Measurements from ENCODE around the gene RPS19. TPM values are rescaled to one million over a fixed set of nuclear protein-coding genes. Genes with fewer than 3 reads are reported as not detected.
A peak's percentile ranks its signal among the peaks of the same experiment; 100 is the strongest.

RPS19 gene
- polyA plus RNA-seq, 1 donor (not counting 4 experiments of a cell fraction or from before 2014, with no cell fraction given), result 2,290 TPM

- H3K27me3 ChIP-seq (ENCODE audit: control insufficient read depth, extremely low read depth, insufficient read depth, low read length), result peaks cover 79% of the 10 kb centered on the region
These were observed 58.7 kb downstream of the RPS19 start for GRCh38 chr19:41918653-41919244.

DNA sequence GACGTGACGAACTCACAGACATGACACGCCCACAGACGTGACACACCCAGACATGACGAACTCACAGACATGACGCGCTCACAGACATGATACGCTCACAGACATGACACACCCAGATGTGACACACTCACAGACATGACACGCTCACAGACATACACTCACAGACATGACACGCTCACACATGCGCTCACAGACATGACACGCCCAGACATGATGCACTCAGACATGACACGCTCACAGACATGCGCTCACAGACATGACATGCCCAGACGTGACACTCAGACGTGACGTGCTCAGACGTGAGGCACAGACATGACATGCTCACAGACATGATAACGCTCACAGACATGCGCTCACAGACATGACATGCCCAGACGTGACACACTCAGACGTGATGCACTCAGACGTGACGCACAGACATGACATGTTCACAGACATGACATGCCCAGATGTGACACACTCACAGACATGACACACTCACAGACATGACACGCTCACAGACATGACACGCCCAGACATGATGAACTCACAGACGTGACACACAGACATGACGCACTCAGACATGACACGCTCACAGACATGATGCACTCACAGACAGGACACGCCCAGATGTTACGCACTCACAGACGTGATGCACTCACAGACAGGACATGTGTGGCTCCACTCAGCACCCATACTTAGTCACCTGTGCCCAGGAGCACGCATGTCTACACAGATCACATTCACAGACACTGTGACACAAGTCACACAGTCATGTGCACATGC, 60.1 kb downstream of the RPS19 start:
- H3K9me3 ChIP-seq (ENCODE audit: control insufficient read depth, low read depth, low read length), result peaks cover 8% of the 10 kb centered on the region
- no peak overlapping the region for H3K4me3 ChIP-seq (ENCODE audit: control insufficient read depth in 2 of 3, extremely low read depth in 1 of 3, insufficient read depth in 2 of 3, low read depth in 1 of 3, low read length in 3 of 3)
- H3K79me2 ChIP-seq (ENCODE audit: control insufficient read depth, insufficient read depth, low read length), result no peaks in the 10 kb centered on the region
- DNase-seq (ENCODE audit: low read depth, low spot score), result peak; percentile 99
- no peaks in the 10 kb centered on the region for H3K4me1 ChIP-seq (ENCODE audit: control insufficient read depth, extremely low read depth, insufficient read depth, low read length)
- peaks cover 6% of the 10 kb centered on the region for H4K20me1 ChIP-seq (ENCODE audit: control insufficient read depth, extremely low read depth, insufficient read depth, low read length)
- no peak overlapping the region for H3K27ac ChIP-seq (ENCODE audit: control insufficient read depth, insufficient read depth, low read length)
- no peak overlapping the region for H3K9ac ChIP-seq (ENCODE audit: control insufficient read depth, extremely low read depth, insufficient read depth, low read length)
- FAIRE-seq, result peak; percentile 44
- dilution Hi-C loops (cut with MboI; ENCODE audit: extremely low pct_ligation_motif_present, low sequenced_read_pairs), result no loop called here
- no peaks in the 10 kb centered on the region for H3K36me3 ChIP-seq (ENCODE audit: control insufficient read depth in 2 of 2, extremely low read depth in 1 of 2, insufficient read depth in 2 of 2, low read length in 2 of 2)
- H3K27me3 ChIP-seq (ENCODE audit: control insufficient read depth, extremely low read depth, insufficient read depth, low read length), result peaks cover 80% of the 10 kb centered on the region
- no peaks in the 10 kb centered on the region for H3K9me1 ChIP-seq (ENCODE audit: control insufficient read depth, extremely low read depth, insufficient read depth, low read length)
- no peak overlapping the region for H3K4me2 ChIP-seq (ENCODE audit: control insufficient read depth, extremely low read depth, insufficient read depth, low read depth, low read length)
- H2AFZ ChIP-seq (ENCODE audit: control insufficient read depth, low read length), result no peak overlapping the region
- TF ChIP-seq EZH2 (IDR thresholded peaks at IDR 0.05; ENCODE audit: low read length), result no peak
- TF ChIP-seq, protein P1, sequence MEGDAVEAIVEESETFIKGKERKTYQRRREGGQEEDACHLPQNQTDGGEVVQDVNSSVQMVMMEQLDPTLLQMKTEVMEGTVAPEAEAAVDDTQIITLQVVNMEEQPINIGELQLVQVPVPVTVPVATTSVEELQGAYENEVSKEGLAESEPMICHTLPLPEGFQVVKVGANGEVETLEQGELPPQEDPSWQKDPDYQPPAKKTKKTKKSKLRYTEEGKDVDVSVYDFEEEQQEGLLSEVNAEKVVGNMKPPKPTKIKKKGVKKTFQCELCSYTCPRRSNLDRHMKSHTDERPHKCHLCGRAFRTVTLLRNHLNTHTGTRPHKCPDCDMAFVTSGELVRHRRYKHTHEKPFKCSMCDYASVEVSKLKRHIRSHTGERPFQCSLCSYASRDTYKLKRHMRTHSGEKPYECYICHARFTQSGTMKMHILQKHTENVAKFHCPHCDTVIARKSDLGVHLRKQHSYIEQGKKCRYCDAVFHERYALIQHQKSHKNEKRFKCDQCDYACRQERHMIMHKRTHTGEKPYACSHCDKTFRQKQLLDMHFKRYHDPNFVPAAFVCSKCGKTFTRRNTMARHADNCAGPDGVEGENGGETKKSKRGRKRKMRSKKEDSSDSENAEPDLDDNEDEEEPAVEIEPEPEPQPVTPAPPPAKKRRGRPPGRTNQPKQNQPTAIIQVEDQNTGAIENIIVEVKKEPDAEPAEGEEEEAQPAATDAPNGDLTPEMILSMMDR (optimal IDR thresholded peaks at IDR 0.05 in 1 of 3, IDR thresholded peaks at IDR 0.05 in 1 of 3, conservative IDR thresholded peaks at IDR 0.05 in 1 of 3; ENCODE audit: extremely low read depth in 1 of 3, insufficient read depth in 2 of 3, low read length in 3 of 3), result no peak

More at GRCh38 chr19:41918653-41919244, 58.7 kb downstream of the RPS19 start:
- Histone ChIP-seq H3K9me1 (ENCODE audit: control insufficient read depth, extremely low read depth, insufficient read depth, low read length) (no peaks in the 10 kb centered on the region), H3K27ac (ENCODE audit: control insufficient read depth, insufficient read depth, low read length) (no peak overlapping the region), H3K79me2 (ENCODE audit: control insufficient read depth, insufficient read depth, low read length) (no peaks in the 10 kb centered on the region), H2AFZ (ENCODE audit: control insufficient read depth, low read length) (no peak overlapping the region), H3K36me3 (ENCODE audit: control insufficient read depth in 2 of 2, extremely low read depth in 1 of 2, insufficient read depth in 2 of 2, low read length in 2 of 2) (no peaks in the 10 kb centered on the region), H3K4me1 (ENCODE audit: control insufficient read depth, extremely low read depth, insufficient read depth, low read length) (no peaks in the 10 kb centered on the region), H4K20me1 (ENCODE audit: control insufficient read depth, extremely low read depth, insufficient read depth, low read length) (no peaks in the 10 kb centered on the region), H3K9ac (ENCODE audit: control insufficient read depth, extremely low read depth, insufficient read depth, low read length) (no peak overlapping the region), H3K4me3 (ENCODE audit: control insufficient read depth in 2 of 3, extremely low read depth in 1 of 3, insufficient read depth in 2 of 3, low read depth in 1 of 3, low read length in 3 of 3) (no peak overlapping the region), H3K9me3 (ENCODE audit: control insufficient read depth, low read depth, low read length) (peaks cover 8% of the 10 kb centered on the region), H3K4me2 (ENCODE audit: control insufficient read depth, extremely low read depth, insufficient read depth, low read depth, low read length) (no peak overlapping the region)
- peak; percentile 60 for DNase-seq (ENCODE audit: low read depth, low spot score)
- TF ChIP-seq, protein P1 (optimal IDR thresholded peaks at IDR 0.05 in 1 of 3, IDR thresholded peaks at IDR 0.05 in 1 of 3, conservative IDR thresholded peaks at IDR 0.05 in 1 of 3; ENCODE audit: extremely low read depth in 1 of 3, insufficient read depth in 2 of 3, low read length in 3 of 3), result no peak
- TF ChIP-seq EZH2 (IDR thresholded peaks at IDR 0.05; ENCODE audit: low read length), result no peak
- FAIRE-seq, result peak; percentile 34
- dilution Hi-C loops (cut with MboI; ENCODE audit: extremely low pct_ligation_motif_present, low sequenced_read_pairs), result no loop called here

Data from keratinocyte (primary cell).